Lower leg skin (tissue), 3 donors: ENCODE results near the gene CAPN13.

ENCODE experiments used
- CTCF ChIP-seq, 3 donors: fragments of 450-650 bp; IDR thresholded peaks; one replicate each; pipeline ENCODE4 v1.5.1; 2016; ENCODE audit warnings: antibody characterized with exemption in 3 of 3, mild to moderate bottlenecking in 3 of 3, moderate library complexity in 2 of 3
- POLR2A ChIP-seq, 2 donors: fragments of 450-650 bp; IDR thresholded peaks; one replicate each; pipeline ENCODE4 v1.6.1; 2016 to 2017; ENCODE audit warnings: antibody characterized with exemption in 2 of 2, mild to moderate bottlenecking in 1 of 2, moderate library complexity in 1 of 2

GRCh38 chr2:30765876-30766470 lies 41.3 kb downstream of the CAPN13 start:
- no peak for TF ChIP-seq CTCF (IDR thresholded peaks at IDR 0.05)
- TF ChIP-seq POLR2A (IDR thresholded peaks at IDR 0.05) = no peak
